ENCODE results near the gene CFP. TPM values are rescaled to one million over a fixed set of nuclear protein-coding genes. Genes with fewer than 3 reads are reported as not detected.
"Not testable (repeated sequence)": the region's sequence is repeated elsewhere in the genome, so short reads cannot be mapped to it uniquely, and the experiment has no call there.

The CFP gene
- 1 to 10 TPM; 5.2 to 6.0 TPM for total RNA-seq
- polyA plus RNA-seq: 1 to 10 TPM; 3.1 to 3.7 TPM
- long read RNA-seq, donor 1, transcript CFP-203 (9 exons, 1,592 nt): major isoform, 38 of 39 reads
- long read RNA-seq, donor 1, partial matches to known transcripts: 0 of 39 reads
- long read RNA-seq, donor 1, other reads (novel, unspliced or antisense): 1 of 39 reads
- long read RNA-seq, donor 2, partial matches to known transcripts: 0 of 4 reads
- long read RNA-seq, donor 2, other reads (novel, unspliced or antisense): 0 of 4 reads

- no peak for DNase-seq
- Histone ChIP-seq H3K27me3 (ENCODE audit: control insufficient read depth in 1 of 2, insufficient read depth in 2 of 2, low read length in 1 of 2) (no peaks in the 10 kb centered on the region), H3K9me3 (ENCODE audit: control insufficient read depth, low read length) (no peaks in the 10 kb centered on the region), H3K27ac (ENCODE audit: low read depth in 1 of 2, low read length in 2 of 2) (no peak within 1 kb of the TSS), H3K4me3 (ENCODE audit: low read length in 2 of 2) (no peak within 1 kb of the TSS), H3K4me1 (ENCODE audit: control insufficient read depth in 1 of 2, insufficient read depth in 2 of 2, low read length in 2 of 2) (no peaks in the 10 kb centered on the region), H3K36me3 (ENCODE audit: control insufficient read depth in 1 of 2, insufficient read depth in 2 of 2, low read length in 1 of 2) (no peaks in the 10 kb centered on the region)
- ATAC-seq (ENCODE audit: low FRiP score): no peak
- WGBS, 2 donors: 61 to 68% methylated on average over 14 of the region's 14 CpGs
- intact Hi-C loops (cut with DNase I): no loop called here
These were observed at the start of gene CFP for GRCh38 chrX:47629419-47630200. CFP (minus strand) TSS chrX:47629930; CDS start chrX:47629844, 86 bp downstream.

- H3K27ac ChIP-seq (ENCODE audit: low read depth in 1 of 2, low read length in 2 of 2); H3K9me3 ChIP-seq (ENCODE audit: control insufficient read depth, low read length); H3K4me1 ChIP-seq (ENCODE audit: control insufficient read depth in 1 of 2, insufficient read depth in 2 of 2, low read length in 2 of 2); H3K27me3 ChIP-seq (ENCODE audit: control insufficient read depth in 1 of 2, insufficient read depth in 2 of 2, low read length in 1 of 2); H3K4me3 ChIP-seq (ENCODE audit: low read length in 2 of 2); intact Hi-C loops (cut with DNase I); DNase-seq; H3K36me3 ChIP-seq (ENCODE audit: control insufficient read depth in 1 of 2, insufficient read depth in 2 of 2, low read length in 1 of 2); ATAC-seq (ENCODE audit: low FRiP score): not testable (repeated sequence)
- 56 to 65% methylated on average over 7 of the region's 7 CpGs for WGBS, 2 donors
These were observed 46.5 kb upstream of the CFP start for GRCh38 chrX:47675959-47676859.

- DNase-seq: no peak
- H3K27ac ChIP-seq (ENCODE audit: low read depth in 1 of 2, low read length in 2 of 2): no peak overlapping the region
- WGBS, 2 donors: 68 to 75% methylated on average over 5 of the region's 5 CpGs
- H3K9me3 ChIP-seq (ENCODE audit: control insufficient read depth, low read length): no peaks in the 10 kb centered on the region
- H3K4me3 ChIP-seq (ENCODE audit: low read length in 2 of 2): no peak overlapping the region
- no peaks in the 10 kb centered on the region for H3K4me1 ChIP-seq (ENCODE audit: control insufficient read depth in 1 of 2, insufficient read depth in 2 of 2, low read length in 2 of 2)
- no peaks in the 10 kb centered on the region for H3K36me3 ChIP-seq (ENCODE audit: control insufficient read depth in 1 of 2, insufficient read depth in 2 of 2, low read length in 1 of 2)
- no peaks in the 10 kb centered on the region for H3K27me3 ChIP-seq (ENCODE audit: control insufficient read depth in 1 of 2, insufficient read depth in 2 of 2, low read length in 1 of 2)
- no peak for ATAC-seq (ENCODE audit: low FRiP score)
- intact Hi-C loops (cut with DNase I): no loop called here
These were observed 45.0 kb upstream of the CFP start for GRCh38 chrX:47674776-47675175.

GRCh38 chrX:47665797-47666196 is 36.1 kb upstream of the CFP start:
- H3K4me1 ChIP-seq (ENCODE audit: control insufficient read depth in 1 of 2, insufficient read depth in 2 of 2, low read length in 2 of 2); intact Hi-C loops (cut with DNase I); DNase-seq; H3K36me3 ChIP-seq (ENCODE audit: control insufficient read depth in 1 of 2, insufficient read depth in 2 of 2, low read length in 1 of 2); H3K9me3 ChIP-seq (ENCODE audit: control insufficient read depth, low read length); H3K27me3 ChIP-seq (ENCODE audit: control insufficient read depth in 1 of 2, insufficient read depth in 2 of 2, low read length in 1 of 2); H3K4me3 ChIP-seq (ENCODE audit: low read length in 2 of 2); ATAC-seq (ENCODE audit: low FRiP score); H3K27ac ChIP-seq (ENCODE audit: low read depth in 1 of 2, low read length in 2 of 2): not testable (repeated sequence)
- WGBS, 2 donors: 82 to 90% methylated on average over 4 of the region's 4 CpGs

GRCh38 chrX:47664737-47665136 is 35.0 kb upstream of the CFP start:
- DNase-seq (no peak), ATAC-seq (ENCODE audit: low FRiP score) (no peak)
- no peaks in the 10 kb centered on the region for H3K4me1 ChIP-seq (ENCODE audit: control insufficient read depth in 1 of 2, insufficient read depth in 2 of 2, low read length in 2 of 2)
- H3K36me3 ChIP-seq (ENCODE audit: control insufficient read depth in 1 of 2, insufficient read depth in 2 of 2, low read length in 1 of 2): no peaks in the 10 kb centered on the region
- intact Hi-C loops (cut with DNase I): no loop called here
- no peak overlapping the region for H3K27ac ChIP-seq (ENCODE audit: low read depth in 1 of 2, low read length in 2 of 2)
- 81 to 84% methylated on average over 5 of the region's 5 CpGs for WGBS, 2 donors
- no peaks in the 10 kb centered on the region for H3K9me3 ChIP-seq (ENCODE audit: control insufficient read depth, low read length)
- H3K4me3 ChIP-seq (ENCODE audit: low read length in 2 of 2): no peak overlapping the region
- H3K27me3 ChIP-seq (ENCODE audit: control insufficient read depth in 1 of 2, insufficient read depth in 2 of 2, low read length in 1 of 2): no peaks in the 10 kb centered on the region

- Histone ChIP-seq H3K4me3 (ENCODE audit: low read length in 2 of 2) (no peak overlapping the region), H3K27me3 (ENCODE audit: control insufficient read depth in 1 of 2, insufficient read depth in 2 of 2, low read length in 1 of 2) (no peaks in the 10 kb centered on the region), H3K36me3 (ENCODE audit: control insufficient read depth in 1 of 2, insufficient read depth in 2 of 2, low read length in 1 of 2) (no peaks in the 10 kb centered on the region), H3K4me1 (ENCODE audit: control insufficient read depth in 1 of 2, insufficient read depth in 2 of 2, low read length in 2 of 2) (no peaks in the 10 kb centered on the region), H3K27ac (ENCODE audit: low read depth in 1 of 2, low read length in 2 of 2) (no peak overlapping the region), H3K9me3 (ENCODE audit: control insufficient read depth, low read length) (no peaks in the 10 kb centered on the region)
- WGBS, 2 donors: 56 to 93% methylated on average over 1 of the region's 1 CpG
- DNase-seq (no peak), ATAC-seq (ENCODE audit: low FRiP score) (no peak)
- intact Hi-C loops (cut with DNase I): no loop called here
These were observed 32.5 kb upstream of the CFP start for GRCh38 chrX:47662144-47662657.

- intact Hi-C loops (cut with DNase I): no loop called here
- no peaks in the 10 kb centered on the region for H3K9me3 ChIP-seq (ENCODE audit: control insufficient read depth, low read length)
- 74 to 94% methylated on average over 7 of the region's 7 CpGs for WGBS, 2 donors
- no peaks in the 10 kb centered on the region for H3K4me1 ChIP-seq (ENCODE audit: control insufficient read depth in 1 of 2, insufficient read depth in 2 of 2, low read length in 2 of 2)
- H3K27me3 ChIP-seq (ENCODE audit: control insufficient read depth in 1 of 2, insufficient read depth in 2 of 2, low read length in 1 of 2): no peaks in the 10 kb centered on the region
- H3K36me3 ChIP-seq (ENCODE audit: control insufficient read depth in 1 of 2, insufficient read depth in 2 of 2, low read length in 1 of 2): no peaks in the 10 kb centered on the region
- H3K4me3 ChIP-seq (ENCODE audit: low read length in 2 of 2): no peak overlapping the region
- no peak for ATAC-seq (ENCODE audit: low FRiP score)
- H3K27ac ChIP-seq (ENCODE audit: low read depth in 1 of 2, low read length in 2 of 2): no peak overlapping the region
- no peak for DNase-seq
These were observed 31.8 kb upstream of the CFP start for GRCh38 chrX:47661539-47661938.

- Histone ChIP-seq H3K27me3 (ENCODE audit: control insufficient read depth in 1 of 2, insufficient read depth in 2 of 2, low read length in 1 of 2) (no peaks in the 10 kb centered on the region), H3K4me1 (ENCODE audit: control insufficient read depth in 1 of 2, insufficient read depth in 2 of 2, low read length in 2 of 2) (no peaks in the 10 kb centered on the region), H3K27ac (ENCODE audit: low read depth in 1 of 2, low read length in 2 of 2) (peak overlapping the region in 1 of 2 donors; percentile 87), H3K9me3 (ENCODE audit: control insufficient read depth, low read length) (no peaks in the 10 kb centered on the region), H3K4me3 (ENCODE audit: low read length in 2 of 2) (no peak overlapping the region), H3K36me3 (ENCODE audit: control insufficient read depth in 1 of 2, insufficient read depth in 2 of 2, low read length in 1 of 2) (no peaks in the 10 kb centered on the region)
- 20 to 50% methylated on average over 8 of the region's 8 CpGs for WGBS, 2 donors
- DNase-seq (no peak), ATAC-seq (ENCODE audit: low FRiP score) (no peak)
- intact Hi-C loops (cut with DNase I): loop anchor here in 1 of 2 donors (10.0 kb wide), 2 partner anchors 175 to 365 kb away; partner anchors contain the start of gene ZNF81
These were observed 29.6 kb upstream of the CFP start for GRCh38 chrX:47659421-47659726.
